ENCODE results near the gene CBX7. TPM values are rescaled to one million over a fixed set of nuclear protein-coding genes. Genes with fewer than 3 reads are reported as not detected.

Gene CBX7
- total RNA-seq, 4 donors from 2014 or later, result 129 to 251 (median 173) TPM

DNA sequence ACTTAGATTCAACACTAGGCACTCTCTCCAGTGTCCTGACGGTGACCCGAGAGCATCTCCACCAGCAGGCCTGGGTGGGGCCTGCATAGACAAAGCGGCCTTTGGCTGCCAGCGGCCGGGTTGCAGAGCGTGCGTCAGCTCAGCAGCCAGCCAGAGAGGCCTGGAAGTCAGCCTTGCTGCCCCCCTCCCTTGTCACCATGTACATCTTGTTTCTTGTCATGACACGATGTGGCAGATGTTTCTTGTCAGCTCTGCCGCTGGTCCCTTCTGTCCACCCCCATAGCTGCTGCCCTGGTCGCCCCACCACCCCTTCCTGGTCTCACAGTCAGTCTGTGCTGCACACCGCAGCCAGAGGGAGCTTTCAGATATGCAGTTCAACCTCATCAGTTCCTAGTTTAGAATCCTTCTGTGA, 33.1 kb upstream of the CBX7 start:
- Histone ChIP-seq H3K9me3 (peaks cover 0 to 7% (median 3%) of the 10 kb centered on the region in 4 donors), H3K27ac (replicated peaks in 1 of 4) (peak overlapping the region; percentile 61 to 79 (median 74)), H3K4me3 (no peak overlapping the region), H3K27me3 (peaks cover 0 to 3% (median 0%) of the 10 kb centered on the region in 4 donors), H3K36me3 (no peaks in the 10 kb centered on the region), H3K4me1 (peaks cover 15 to 26% (median 22%) of the 10 kb centered on the region in 4 donors)
- 63% methylated on average over 10 of the region's 11 CpGs for WGBS
- TF ChIP-seq POLR2AphosphoS5 (IDR thresholded peaks at IDR 0.05) (peak; percentile 69 to 71), EP300 (IDR thresholded peaks at IDR 0.05) (peak; percentile 16), POLR2A (IDR thresholded peaks at IDR 0.05; ENCODE audit: low read depth) (no peak)
- TF ChIP-seq, protein P1, sequence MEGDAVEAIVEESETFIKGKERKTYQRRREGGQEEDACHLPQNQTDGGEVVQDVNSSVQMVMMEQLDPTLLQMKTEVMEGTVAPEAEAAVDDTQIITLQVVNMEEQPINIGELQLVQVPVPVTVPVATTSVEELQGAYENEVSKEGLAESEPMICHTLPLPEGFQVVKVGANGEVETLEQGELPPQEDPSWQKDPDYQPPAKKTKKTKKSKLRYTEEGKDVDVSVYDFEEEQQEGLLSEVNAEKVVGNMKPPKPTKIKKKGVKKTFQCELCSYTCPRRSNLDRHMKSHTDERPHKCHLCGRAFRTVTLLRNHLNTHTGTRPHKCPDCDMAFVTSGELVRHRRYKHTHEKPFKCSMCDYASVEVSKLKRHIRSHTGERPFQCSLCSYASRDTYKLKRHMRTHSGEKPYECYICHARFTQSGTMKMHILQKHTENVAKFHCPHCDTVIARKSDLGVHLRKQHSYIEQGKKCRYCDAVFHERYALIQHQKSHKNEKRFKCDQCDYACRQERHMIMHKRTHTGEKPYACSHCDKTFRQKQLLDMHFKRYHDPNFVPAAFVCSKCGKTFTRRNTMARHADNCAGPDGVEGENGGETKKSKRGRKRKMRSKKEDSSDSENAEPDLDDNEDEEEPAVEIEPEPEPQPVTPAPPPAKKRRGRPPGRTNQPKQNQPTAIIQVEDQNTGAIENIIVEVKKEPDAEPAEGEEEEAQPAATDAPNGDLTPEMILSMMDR (IDR thresholded peaks at IDR 0.05), result peak; percentile 31 to 36 (median 36)
- intact Hi-C loops (cut with DNase I), result no loop called here
- DNase-seq (ENCODE audit: extremely low spot score), result no peak

DNA sequence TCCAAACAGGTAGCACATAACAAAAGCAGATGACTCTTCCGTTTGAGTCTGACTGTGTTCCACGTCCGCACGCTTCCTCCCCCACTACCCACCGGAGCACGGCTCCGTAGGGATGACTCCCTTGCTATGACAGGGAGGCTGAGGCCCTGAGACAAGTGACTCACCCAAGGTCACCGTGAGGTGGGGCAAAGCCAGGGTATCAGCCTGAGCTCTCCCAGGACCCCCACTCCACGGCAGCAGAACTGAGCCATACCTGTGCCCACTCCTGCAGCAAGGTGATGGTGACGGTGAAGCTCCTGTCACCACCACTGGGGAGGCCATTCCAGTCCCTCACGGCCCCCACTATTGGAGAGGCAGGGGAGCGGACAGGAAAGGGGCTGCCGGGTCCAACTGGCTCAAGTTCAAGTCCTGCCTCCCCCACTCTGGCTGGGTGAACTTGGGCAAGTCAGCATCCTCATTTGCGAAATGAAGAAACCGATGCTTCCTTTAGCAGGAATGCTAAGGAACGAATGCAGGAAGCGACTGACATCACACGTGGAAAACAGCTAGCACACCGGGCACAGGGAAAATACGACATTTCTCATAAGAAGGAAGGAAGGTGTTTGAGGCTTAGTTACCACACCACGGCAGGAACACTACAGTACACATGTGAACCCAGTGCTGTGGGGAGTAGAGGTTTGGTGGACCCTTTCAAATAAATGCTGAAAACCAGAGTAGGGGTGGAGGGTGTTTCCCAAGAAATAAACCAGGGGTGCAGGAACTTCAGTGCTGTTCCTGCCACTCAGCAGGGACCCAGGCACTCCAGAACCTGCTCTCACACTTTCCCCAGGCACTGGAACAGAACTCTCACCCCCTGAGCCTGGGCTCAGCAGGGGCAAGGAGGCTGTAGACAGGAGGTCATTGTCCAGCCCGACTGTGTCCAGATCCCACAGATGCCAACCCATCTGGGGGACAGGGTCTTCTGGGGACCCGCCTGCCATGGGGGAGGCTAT, 32.4 kb upstream of the CBX7 start:
- Histone ChIP-seq H3K9me3 (peaks cover 0 to 7% (median 3%) of the 10 kb centered on the region in 4 donors), H3K27ac (replicated peaks in 1 of 4) (peak overlapping the region; percentile 61 to 79 (median 74)), H3K4me3 (peak overlapping the region in 2 of 4 donors; percentile 9 to 20), H3K27me3 (no peaks in the 10 kb centered on the region), H3K4me1 (peaks cover 17 to 29% (median 24%) of the 10 kb centered on the region in 4 donors), H3K36me3 (no peaks in the 10 kb centered on the region)
- intact Hi-C loops (cut with DNase I), result no loop called here
- TF ChIP-seq POLR2AphosphoS5 (IDR thresholded peaks at IDR 0.05), result no peak
- no peak for TF ChIP-seq POLR2A (IDR thresholded peaks at IDR 0.05; ENCODE audit: low read depth)
- TF ChIP-seq EP300 (IDR thresholded peaks at IDR 0.05), result peak; percentile 34
- no peak for DNase-seq (ENCODE audit: extremely low spot score)
- WGBS, result 62% methylated on average over 12 of the region's 23 CpGs

DNA sequence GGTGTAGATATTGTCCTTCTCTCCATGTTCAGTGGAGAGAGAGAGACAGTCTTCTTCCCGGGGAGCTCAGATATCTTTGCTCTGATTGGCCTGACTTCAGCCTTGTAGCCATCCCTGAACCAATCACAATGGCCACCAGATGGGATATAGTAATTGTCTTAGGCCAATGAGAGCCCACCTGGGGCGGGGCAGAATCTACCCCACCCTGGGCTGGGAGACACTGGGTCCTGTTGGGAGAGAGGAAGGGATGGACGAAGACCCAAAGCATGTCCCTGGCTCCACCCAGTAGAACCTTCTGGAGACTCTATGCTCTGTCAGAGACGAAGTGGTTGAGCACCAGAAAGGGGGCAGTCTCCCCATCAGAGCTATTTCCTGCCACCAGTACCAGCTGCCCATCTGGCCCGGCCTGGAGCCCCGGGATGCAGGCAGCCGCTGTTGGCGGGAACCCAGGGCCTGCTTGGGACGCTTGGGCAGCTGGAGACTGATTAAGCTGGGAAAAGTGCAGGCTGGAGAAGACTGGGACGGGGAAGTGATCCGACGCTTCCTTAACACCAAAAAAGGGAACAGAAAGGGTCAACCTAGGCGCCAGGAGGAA, 31.6 kb upstream of the CBX7 start:
- Histone ChIP-seq H3K27ac (replicated peaks in 1 of 4) (peak overlapping the region; percentile 61 to 79 (median 74)), H3K4me3 (peak overlapping the region in 2 of 4 donors; percentile 9 to 20), H3K4me1 (peaks cover 24 to 37% (median 32%) of the 10 kb centered on the region in 4 donors), H3K9me3 (peaks cover 0 to 7% (median 3%) of the 10 kb centered on the region in 4 donors), H3K27me3 (no peaks in the 10 kb centered on the region), H3K36me3 (no peaks in the 10 kb centered on the region)
- DNase-seq (ENCODE audit: extremely low spot score), result no peak
- intact Hi-C loops (cut with DNase I), result no loop called here
- whole genome bisulfite sequencing, result 76% methylated on average over 12 of the region's 13 CpGs
- TF ChIP-seq EP300 (IDR thresholded peaks at IDR 0.05) (no peak), POLR2AphosphoS5 (IDR thresholded peaks at IDR 0.05) (peak; percentile 12 to 68)

DNA sequence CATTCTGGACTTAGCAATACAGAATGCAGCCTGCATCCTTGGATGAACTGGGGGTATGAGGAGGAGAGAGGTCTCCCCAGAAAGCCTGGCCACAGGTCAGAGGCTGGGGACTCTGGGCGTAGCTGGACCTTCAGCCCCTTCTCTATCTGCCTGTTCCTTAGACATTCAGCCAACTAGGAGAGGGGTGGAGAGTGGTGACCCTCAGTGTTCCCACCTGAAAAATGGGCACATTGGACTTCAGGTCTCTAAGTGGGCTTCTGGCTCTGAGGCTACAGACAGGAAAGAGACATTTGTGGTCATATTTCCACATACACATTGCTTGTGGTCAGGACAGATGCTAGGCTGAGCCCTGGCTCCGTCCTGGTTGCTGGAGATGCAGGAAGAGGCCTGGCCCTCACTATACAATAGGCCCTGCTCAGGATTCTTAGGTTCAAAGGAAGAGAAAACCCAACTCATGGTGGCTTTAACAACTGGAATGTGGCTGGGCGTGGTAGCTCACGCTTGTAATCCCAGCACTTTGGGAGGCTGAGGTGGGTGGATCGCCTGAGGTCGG, 30.1 kb upstream of the CBX7 start:
- Histone ChIP-seq H3K27ac (replicated peaks in 1 of 4) (no peak overlapping the region), H3K4me3 (no peak overlapping the region), H3K36me3 (no peaks in the 10 kb centered on the region), H3K27me3 (no peaks in the 10 kb centered on the region), H3K9me3 (peaks cover 0 to 7% (median 3%) of the 10 kb centered on the region in 4 donors), H3K4me1 (peaks cover 35 to 46% (median 42%) of the 10 kb centered on the region in 4 donors)
- 91% methylated on average over 5 of the region's 6 CpGs for WGBS
- no peak for DNase-seq (ENCODE audit: extremely low spot score)
- intact Hi-C loops (cut with DNase I), result no loop called here
- TF ChIP-seq, protein P1 (IDR thresholded peaks at IDR 0.05), result no peak
- TF ChIP-seq EP300 (IDR thresholded peaks at IDR 0.05) (no peak), POLR2AphosphoS5 (IDR thresholded peaks at IDR 0.05) (no peak), POLR2A (IDR thresholded peaks at IDR 0.05; ENCODE audit: low read depth) (no peak)

DNA sequence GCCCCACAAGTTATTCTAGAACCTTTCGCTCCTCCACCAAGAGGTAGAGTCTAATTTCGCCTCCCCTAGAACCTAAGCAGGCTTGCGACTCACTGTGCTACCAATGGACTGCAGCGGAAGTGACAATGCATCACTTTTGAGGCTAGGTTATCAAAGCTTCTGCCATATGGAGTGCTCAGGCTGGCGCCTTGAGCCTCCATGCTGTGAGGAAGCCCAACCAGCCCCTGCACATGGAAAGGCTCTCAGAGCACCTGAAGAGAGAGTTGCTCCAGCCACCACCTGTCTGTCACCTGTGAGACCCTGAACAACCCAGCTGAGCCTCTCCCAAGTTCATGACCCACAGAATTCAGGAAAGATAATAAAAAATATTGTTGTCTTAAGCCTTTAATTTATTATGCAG, 29.3 kb upstream of the CBX7 start:
- TF ChIP-seq POLR2A (IDR thresholded peaks at IDR 0.05; ENCODE audit: low read depth) (no peak), EP300 (IDR thresholded peaks at IDR 0.05) (no peak), POLR2AphosphoS5 (IDR thresholded peaks at IDR 0.05) (no peak)
- TF ChIP-seq, protein P1 (IDR thresholded peaks at IDR 0.05), result no peak
- Histone ChIP-seq H3K9me3 (peaks cover 0 to 7% (median 3%) of the 10 kb centered on the region in 4 donors), H3K4me3 (no peak overlapping the region), H3K4me1 (peaks cover 43 to 54% (median 50%) of the 10 kb centered on the region in 4 donors), H3K27ac (replicated peaks in 1 of 4) (no peak overlapping the region), H3K27me3 (no peaks in the 10 kb centered on the region), H3K36me3 (no peaks in the 10 kb centered on the region)
- no peak for DNase-seq (ENCODE audit: extremely low spot score)
- 96% methylated on average over 4 of the region's 5 CpGs for WGBS
- intact Hi-C loops (cut with DNase I), result no loop called here
